Adrenal gland (tissue), 5 donors: ENCODE measurements around the gene FREM2.

Source experiments
- POLR2A ChIP-seq, 2 donors: fragments of 450-650 bp; IDR thresholded peaks; one replicate each; pipeline ENCODE4 v1.6.1; 2017; ENCODE audit warnings: antibody characterized with exemption in 2 of 2, mild to moderate bottlenecking in 2 of 2, moderate library complexity in 1 of 2
- TF ChIP-seq, protein P1 (sequence below), 6 experiments: fragments of 450-650 bp in 4 of 6; fragments of 200-600 bp in 2 of 6; sonication (generic) in 1 of 6; IDR thresholded peaks; 1 replicate in 5 of 6; 2 replicates in 1 of 6; pipeline versions ENCODE4 v1.5.1 to v1.8.0; 2016 to 2021; ENCODE audit warnings: antibody characterized with exemption in 6 of 6, mild to moderate bottlenecking in 2 of 6, moderate library complexity in 1 of 6
- donor health status: DM: no; HTN: no; CAD: no.

DNA sequence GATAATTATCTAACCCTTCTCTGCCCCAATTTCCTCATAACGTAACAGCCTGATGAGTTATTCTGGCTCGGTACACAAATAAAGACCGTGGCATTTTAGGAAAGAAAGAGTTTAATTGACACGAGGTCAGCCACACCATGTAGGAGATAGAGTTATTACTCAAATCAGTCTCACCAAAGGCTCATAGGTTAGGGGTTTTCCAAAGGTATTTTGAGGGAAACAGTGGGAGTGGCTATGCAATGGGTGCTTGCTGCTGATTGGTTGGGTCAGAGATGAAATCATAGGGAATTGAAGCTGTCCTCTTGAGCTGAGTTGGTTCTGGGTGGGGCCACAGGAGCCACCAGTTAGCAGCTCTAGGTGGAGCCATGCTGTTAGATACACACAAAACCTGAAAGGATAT lies 137.5 kb downstream of the FREM2 start:
- no peak for TF ChIP-seq POLR2A (IDR thresholded peaks at IDR 0.05)
- TF ChIP-seq, protein P1, sequence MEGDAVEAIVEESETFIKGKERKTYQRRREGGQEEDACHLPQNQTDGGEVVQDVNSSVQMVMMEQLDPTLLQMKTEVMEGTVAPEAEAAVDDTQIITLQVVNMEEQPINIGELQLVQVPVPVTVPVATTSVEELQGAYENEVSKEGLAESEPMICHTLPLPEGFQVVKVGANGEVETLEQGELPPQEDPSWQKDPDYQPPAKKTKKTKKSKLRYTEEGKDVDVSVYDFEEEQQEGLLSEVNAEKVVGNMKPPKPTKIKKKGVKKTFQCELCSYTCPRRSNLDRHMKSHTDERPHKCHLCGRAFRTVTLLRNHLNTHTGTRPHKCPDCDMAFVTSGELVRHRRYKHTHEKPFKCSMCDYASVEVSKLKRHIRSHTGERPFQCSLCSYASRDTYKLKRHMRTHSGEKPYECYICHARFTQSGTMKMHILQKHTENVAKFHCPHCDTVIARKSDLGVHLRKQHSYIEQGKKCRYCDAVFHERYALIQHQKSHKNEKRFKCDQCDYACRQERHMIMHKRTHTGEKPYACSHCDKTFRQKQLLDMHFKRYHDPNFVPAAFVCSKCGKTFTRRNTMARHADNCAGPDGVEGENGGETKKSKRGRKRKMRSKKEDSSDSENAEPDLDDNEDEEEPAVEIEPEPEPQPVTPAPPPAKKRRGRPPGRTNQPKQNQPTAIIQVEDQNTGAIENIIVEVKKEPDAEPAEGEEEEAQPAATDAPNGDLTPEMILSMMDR (IDR thresholded peaks at IDR 0.05) = no peak
